GM23338 (cell line): ENCODE measurements around the gene SH3RF3. TPM values are rescaled to one million over a fixed set of nuclear protein-coding genes. Genes with fewer than 3 reads are reported as not detected.

ENCODE experiments used
- EZH2phosphoT487 ChIP-seq: fragments of 200-600 bp; sonication (generic); IDR thresholded peaks from one replicate; pipeline ENCODE4 v1.8.1; 2018; ENCODE audit warnings: antibody characterized with exemption; ENCODE audit not compliant: unreplicated experiment
- JUNB ChIP-seq: IDR thresholded peaks from one replicate; pipeline ENCODE4 v1.6.1; 2016; ENCODE audit warnings: antibody characterized with exemption; ENCODE audit not compliant: unreplicated experiment
- NANOG ChIP-seq: IDR thresholded peaks from 2 replicates; pipeline ENCODE4 v1.6.1; 2016; ENCODE audit warnings: antibody characterized with exemption, borderline replicate concordance
- REST ChIP-seq: IDR thresholded peaks from one replicate; pipeline ENCODE4 v1.6.1; 2018; ENCODE audit warnings: antibody characterized with exemption; ENCODE audit not compliant: unreplicated experiment
- ZNF114 ChIP-seq: fragments of 250-450 bp; sonication (Bioruptor Pico); IDR thresholded peaks from 2 replicates; pipeline ENCODE4 v1.5.0; 2020; ENCODE audit warnings: mild to moderate bottlenecking, moderate library complexity
- ZNF331 ChIP-seq: fragments of 250-450 bp; sonication (Bioruptor Pico); IDR thresholded peaks from 2 replicates; pipeline ENCODE4 v1.5.0; 2020; ENCODE audit warnings: low read depth, mild to moderate bottlenecking, moderate library complexity
- polyA plus RNA-seq: library from polyadenylated mRNA; unstranded; fragments of >200 nt; fragmentation: Nextera tagmentation; extraction: Ambion mirVana; gene quantifications from 2 replicates; pipeline ENCODE4 v1.2.1, GENCODE V29; 2016
- total RNA-seq: library from RNA; depleted of rRNA; stranded (reverse); fragments of >200 nt; shearing (Covaris generic); gene quantifications from 2 replicates; pipeline ENCODE4 v1.2.3, GENCODE V29; 2014
- TF ChIP-seq, protein P1 (sequence below): fragments of 250-450 bp; sonication (Bioruptor Pico); IDR thresholded peaks from 2 replicates; pipeline ENCODE4 v1.5.0; 2020; ENCODE audit warnings: mild to moderate bottlenecking, moderate library complexity

Gene SH3RF3
- total and polyA plus RNA-seq, 2 experiments from 2014 or later = 0.11 to 0.63 TPM

- TF ChIP-seq, protein P1, sequence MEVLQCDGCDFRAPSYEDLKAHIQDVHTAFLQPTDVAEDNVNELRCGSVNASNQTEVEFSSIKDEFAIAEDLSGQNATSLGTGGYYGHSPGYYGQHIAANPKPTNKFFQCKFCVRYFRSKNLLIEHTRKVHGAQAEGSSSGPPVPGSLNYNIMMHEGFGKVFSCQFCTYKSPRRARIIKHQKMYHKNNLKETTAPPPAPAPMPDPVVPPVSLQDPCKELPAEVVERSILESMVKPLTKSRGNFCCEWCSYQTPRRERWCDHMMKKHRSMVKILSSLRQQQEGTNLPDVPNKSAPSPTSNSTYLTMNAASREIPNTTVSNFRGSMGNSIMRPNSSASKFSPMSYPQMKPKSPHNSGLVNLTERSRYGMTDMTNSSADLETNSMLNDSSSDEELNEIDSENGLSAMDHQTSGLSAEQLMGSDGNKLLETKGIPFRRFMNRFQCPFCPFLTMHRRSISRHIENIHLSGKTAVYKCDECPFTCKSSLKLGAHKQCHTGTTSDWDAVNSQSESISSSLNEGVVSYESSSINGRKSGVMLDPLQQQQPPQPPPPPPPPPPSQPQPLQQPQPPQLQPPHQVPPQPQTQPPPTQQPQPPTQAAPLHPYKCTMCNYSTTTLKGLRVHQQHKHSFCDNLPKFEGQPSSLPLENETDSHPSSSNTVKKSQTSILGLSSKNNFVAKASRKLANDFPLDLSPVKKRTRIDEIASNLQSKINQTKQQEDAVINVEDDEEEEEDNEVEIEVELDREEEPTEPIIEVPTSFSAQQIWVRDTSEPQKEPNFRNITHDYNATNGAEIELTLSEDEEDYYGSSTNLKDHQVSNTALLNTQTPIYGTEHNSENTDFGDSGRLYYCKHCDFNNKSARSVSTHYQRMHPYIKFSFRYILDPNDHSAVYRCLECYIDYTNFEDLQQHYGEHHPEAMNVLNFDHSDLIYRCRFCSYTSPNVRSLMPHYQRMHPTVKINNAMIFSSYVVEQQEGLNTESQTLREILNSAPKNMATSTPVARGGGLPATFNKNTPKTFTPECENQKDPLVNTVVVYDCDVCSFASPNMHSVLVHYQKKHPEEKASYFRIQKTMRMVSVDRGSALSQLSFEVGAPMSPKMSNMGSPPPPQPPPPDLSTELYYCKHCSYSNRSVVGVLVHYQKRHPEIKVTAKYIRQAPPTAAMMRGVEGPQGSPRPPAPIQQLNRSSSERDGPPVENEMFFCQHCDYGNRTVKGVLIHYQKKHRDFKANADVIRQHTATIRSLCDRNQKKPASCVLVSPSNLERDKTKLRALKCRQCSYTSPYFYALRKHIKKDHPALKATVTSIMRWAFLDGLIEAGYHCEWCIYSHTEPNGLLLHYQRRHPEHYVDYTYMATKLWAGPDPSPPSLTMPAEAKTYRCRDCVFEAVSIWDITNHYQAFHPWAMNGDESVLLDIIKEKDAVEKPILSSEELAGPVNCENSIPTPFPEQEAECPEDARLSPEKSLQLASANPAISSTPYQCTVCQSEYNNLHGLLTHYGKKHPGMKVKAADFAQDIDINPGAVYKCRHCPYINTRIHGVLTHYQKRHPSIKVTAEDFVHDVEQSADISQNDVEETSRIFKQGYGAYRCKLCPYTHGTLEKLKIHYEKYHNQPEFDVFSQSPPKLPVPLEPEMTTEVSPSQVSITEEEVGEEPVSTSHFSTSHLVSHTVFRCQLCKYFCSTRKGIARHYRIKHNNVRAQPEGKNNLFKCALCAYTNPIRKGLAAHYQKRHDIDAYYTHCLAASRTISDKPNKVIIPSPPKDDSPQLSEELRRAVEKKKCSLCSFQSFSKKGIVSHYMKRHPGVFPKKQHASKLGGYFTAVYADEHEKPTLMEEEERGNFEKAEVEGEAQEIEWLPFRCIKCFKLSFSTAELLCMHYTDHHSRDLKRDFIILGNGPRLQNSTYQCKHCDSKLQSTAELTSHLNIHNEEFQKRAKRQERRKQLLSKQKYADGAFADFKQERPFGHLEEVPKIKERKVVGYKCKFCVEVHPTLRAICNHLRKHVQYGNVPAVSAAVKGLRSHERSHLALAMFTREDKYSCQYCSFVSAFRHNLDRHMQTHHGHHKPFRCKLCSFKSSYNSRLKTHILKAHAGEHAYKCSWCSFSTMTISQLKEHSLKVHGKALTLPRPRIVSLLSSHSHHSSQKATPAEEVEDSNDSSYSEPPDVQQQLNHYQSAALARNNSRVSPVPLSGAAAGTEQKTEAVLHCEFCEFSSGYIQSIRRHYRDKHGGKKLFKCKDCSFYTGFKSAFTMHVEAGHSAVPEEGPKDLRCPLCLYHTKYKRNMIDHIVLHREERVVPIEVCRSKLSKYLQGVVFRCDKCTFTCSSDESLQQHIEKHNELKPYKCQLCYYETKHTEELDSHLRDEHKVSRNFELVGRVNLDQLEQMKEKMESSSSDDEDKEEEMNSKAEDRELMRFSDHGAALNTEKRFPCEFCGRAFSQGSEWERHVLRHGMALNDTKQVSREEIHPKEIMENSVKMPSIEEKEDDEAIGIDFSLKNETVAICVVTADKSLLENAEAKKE (CRISPR knock-in tag) = no peak
- TF ChIP-seq ZNF114 (CRISPR knock-in tag) (no peak), EZH2phosphoT487 (no peak), ZNF331 (no peak), REST (no peak), JUNB (no peak), NANOG (no peak)
These were observed 78.2 kb downstream of the SH3RF3 start (continued) for GRCh38 chr2:109207176-109207575.
